HEK293 (cell line): ENCODE measurements around the gene DISC1.

ENCODE experiments used
- CTCF ChIP-seq: fragments of 450-650 bp; formaldehyde crosslinking; IDR thresholded peaks from 2 replicates; pipeline ENCODE4 v1.5.1; 2016; ENCODE audit warnings: missing biosample characterization, missing genetic modification characterization
- YY1 ChIP-seq: fragments of 450-650 bp; formaldehyde crosslinking; IDR thresholded peaks from 2 replicates; pipeline ENCODE4 v1.5.1; 2018; ENCODE audit warnings: missing biosample characterization, missing genetic modification characterization
- ZNF133 ChIP-seq: fragments of 450-650 bp; formaldehyde crosslinking; IDR thresholded peaks from 2 replicates; pipeline ENCODE4 v1.5.1; 2016; ENCODE audit warnings: missing biosample characterization, missing genetic modification characterization
- ZNF175 ChIP-seq: fragments of 450-650 bp; formaldehyde crosslinking; IDR thresholded peaks from 2 replicates; pipeline ENCODE4 v1.5.1; 2016; ENCODE audit warnings: missing biosample characterization, missing genetic modification characterization
- ZNF2 ChIP-seq: fragments of 450-650 bp; formaldehyde crosslinking; IDR thresholded peaks from 2 replicates; pipeline ENCODE4 v1.5.1; 2016; ENCODE audit warnings: missing biosample characterization, missing genetic modification characterization
- ZNF211 ChIP-seq: fragments of 450-650 bp; formaldehyde crosslinking; IDR thresholded peaks from 2 replicates; pipeline ENCODE4 v1.5.1; 2016; ENCODE audit warnings: low read depth, missing biosample characterization, missing genetic modification characterization
- ZNF785 ChIP-seq: fragments of 450-650 bp; formaldehyde crosslinking; IDR thresholded peaks from 2 replicates; pipeline ENCODE4 v1.5.1; 2016; ENCODE audit warnings: missing biosample characterization, missing genetic modification characterization
- ZNF792 ChIP-seq: fragments of 450-650 bp; formaldehyde crosslinking; IDR thresholded peaks from 2 replicates; pipeline ENCODE4 v1.5.1; 2016; ENCODE audit warnings: missing biosample characterization, missing genetic modification characterization
- TF ChIP-seq, protein P1 (sequence below): fragments of 450-650 bp; formaldehyde crosslinking; IDR thresholded peaks from 2 replicates; pipeline ENCODE4 v1.5.1; 2016; ENCODE audit warnings: missing biosample characterization, missing genetic modification characterization

DNA sequence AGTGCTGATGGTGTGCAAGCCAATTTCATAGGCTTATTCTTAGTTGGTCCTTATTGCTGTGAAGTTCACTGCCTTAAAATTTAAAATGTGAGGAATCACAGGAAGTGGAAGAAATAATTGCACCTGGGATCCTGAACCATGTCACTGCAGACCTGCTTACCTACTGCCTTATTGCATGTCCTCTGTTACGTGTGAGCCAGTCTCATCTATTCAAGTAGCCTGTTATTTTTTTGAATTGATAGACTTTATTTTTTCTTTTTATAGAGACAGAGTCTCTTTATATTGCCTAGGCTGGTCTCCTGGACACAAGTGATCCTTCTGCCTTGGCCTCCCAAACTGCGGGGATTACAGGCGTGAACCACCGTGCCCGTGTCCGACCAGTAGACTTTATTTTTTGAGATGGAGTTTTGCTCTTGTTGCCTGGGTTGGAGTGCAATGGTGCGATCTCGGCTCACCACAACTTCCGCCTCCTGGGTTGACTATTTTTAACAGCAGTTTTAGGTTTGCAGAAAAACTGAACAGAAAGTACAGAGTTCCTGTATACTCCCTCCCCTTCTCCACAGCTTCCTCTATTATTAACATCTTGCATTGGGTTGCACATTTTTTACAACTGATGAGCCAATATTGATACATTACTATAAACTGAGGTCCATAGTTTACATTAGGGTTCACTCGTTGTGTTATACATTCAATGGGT, 14.0 kb upstream of the DISC1 start:
- TF ChIP-seq ZNF175 (tag by site-specific recombination) (no peak), ZNF133 (no peak), CTCF (tag by site-specific recombination) (no peak), ZNF792 (no peak), YY1 (tag by site-specific recombination) (no peak), ZNF211 (tag by site-specific recombination) (no peak), ZNF785 (no peak), ZNF2 (tag by site-specific recombination) (0 out of 2 replicates have a peak, but pooled peaks have one; percentile 33)
- TF ChIP-seq, protein P1, sequence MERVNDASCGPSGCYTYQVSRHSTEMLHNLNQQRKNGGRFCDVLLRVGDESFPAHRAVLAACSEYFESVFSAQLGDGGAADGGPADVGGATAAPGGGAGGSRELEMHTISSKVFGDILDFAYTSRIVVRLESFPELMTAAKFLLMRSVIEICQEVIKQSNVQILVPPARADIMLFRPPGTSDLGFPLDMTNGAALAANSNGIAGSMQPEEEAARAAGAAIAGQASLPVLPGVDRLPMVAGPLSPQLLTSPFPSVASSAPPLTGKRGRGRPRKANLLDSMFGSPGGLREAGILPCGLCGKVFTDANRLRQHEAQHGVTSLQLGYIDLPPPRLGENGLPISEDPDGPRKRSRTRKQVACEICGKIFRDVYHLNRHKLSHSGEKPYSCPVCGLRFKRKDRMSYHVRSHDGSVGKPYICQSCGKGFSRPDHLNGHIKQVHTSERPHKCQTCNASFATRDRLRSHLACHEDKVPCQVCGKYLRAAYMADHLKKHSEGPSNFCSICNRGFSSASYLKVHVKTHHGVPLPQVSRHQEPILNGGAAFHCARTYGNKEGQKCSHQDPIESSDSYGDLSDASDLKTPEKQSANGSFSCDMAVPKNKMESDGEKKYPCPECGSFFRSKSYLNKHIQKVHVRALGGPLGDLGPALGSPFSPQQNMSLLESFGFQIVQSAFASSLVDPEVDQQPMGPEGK (tag by site-specific recombination), result no peak
